SK-N-SH (cell line): ENCODE data around the gene C1orf141. TPM values are rescaled to one million over a fixed set of nuclear protein-coding genes. Genes with fewer than 3 reads are reported as not detected.

ENCODE experiments used
- CTCF ChIA-PET: fragments of 300-600, 350-600 bp; formaldehyde crosslinking; extraction: SDS; loops from one replicate; lab custom pipeline; 2021; lab: Yijun Ruan, JAX
- POLR2A ChIA-PET: fragments of 350-600 bp; sonication (Branson Sonifier 250); formaldehyde crosslinking; extraction: SDS; loops from one replicate; lab custom pipeline; 2020; ENCODE audit warnings: antibody characterized with exemption, inconsistent platforms; lab: Yijun Ruan, JAX
- DNase-seq: peaks from one replicate; pipeline ENCODE4 v3.0.0; 2012
- H2AFZ ChIP-seq: fragments of 200-600 bp; sonication (generic); 2 replicates; pipeline ENCODE4 v1.8.1; 2016; ENCODE audit warnings: antibody characterized with exemption, mild to moderate bottlenecking, low read depth
- H3F3A ChIP-seq: fragments of 200-600 bp; sonication (generic); replicated peaks from 2 replicates; pipeline ENCODE3; 2016; ENCODE audit warnings: antibody characterized with exemption, mild to moderate bottlenecking; ENCODE audit not compliant: insufficient read depth
- H3K27ac ChIP-seq, 2 experiments: fragments of 200-500 bp in 1 of 2; fragments of 200-600 bp in 1 of 2; sonication (Bioruptor generic) in 1 of 2; sonication (generic), shearing (Covaris generic) in 1 of 2; 2 replicates each; pipeline versions ENCODE4 v1.5.1 to v1.6.1; 2014 to 2016; ENCODE audit warnings: low read depth in 2 of 2, inconsistent platforms in 1 of 2, low read length in 1 of 2, mild to moderate bottlenecking in 1 of 2, mixed read lengths in 1 of 2
- H3K27me3 ChIP-seq: fragments of 200-600 bp; sonication (generic), shearing (Covaris generic); 2 replicates; pipeline ENCODE4 v1.6.1; 2016; ENCODE audit warnings: mixed run types; ENCODE audit not compliant: insufficient read depth
- H3K36me3 ChIP-seq, 2 experiments: fragments of 200-500 bp in 1 of 2; fragments of 200-600 bp in 1 of 2; sonication (Bioruptor generic) in 1 of 2; sonication (generic) in 1 of 2; replicated peaks in 1 of 2; 2 replicates each; pipeline versions ENCODE3 to v1.5.1; 2014 to 2016; ENCODE audit warnings: low read length in 1 of 2, mild to moderate bottlenecking in 1 of 2; ENCODE audit not compliant: insufficient read depth in 2 of 2, control insufficient read depth in 1 of 2
- H3K4me1 ChIP-seq, 2 experiments: fragments of 200-500 bp in 1 of 2; fragments of 200-600 bp in 1 of 2; sonication (Bioruptor generic) in 1 of 2; sonication (generic), shearing (Covaris generic) in 1 of 2; 2 replicates each; pipeline versions ENCODE4 v1.5.1 to v1.6.1; 2014 to 2016; ENCODE audit warnings: low read depth in 1 of 2, low read length in 1 of 2, mixed run types in 1 of 2; ENCODE audit not compliant: insufficient read depth in 2 of 2, control insufficient read depth in 1 of 2
- H3K4me2 ChIP-seq: fragments of 200-600 bp; sonication (generic), shearing (Covaris generic); 2 replicates; pipeline ENCODE4 v1.6.1; 2017; ENCODE audit warnings: mixed run types
- H3K4me3 ChIP-seq, 2 experiments: fragments of 200-500 bp in 1 of 2; fragments of 200-600 bp in 1 of 2; sonication (Bioruptor generic) in 1 of 2; sonication (generic), shearing (Covaris generic) in 1 of 2; 2 replicates each; pipeline versions ENCODE4 v1.5.1 to v1.8.1; 2014 to 2016; ENCODE audit warnings: low read depth in 2 of 2, inconsistent platforms in 1 of 2, low read length in 1 of 2, mild to moderate bottlenecking in 1 of 2, mixed read lengths in 1 of 2, moderate library complexity in 1 of 2
- H3K79me2 ChIP-seq: fragments of 200-600 bp; sonication (generic); 2 replicates; pipeline ENCODE4 v1.8.1; 2017; ENCODE audit warnings: mild to moderate bottlenecking; ENCODE audit not compliant: insufficient read depth
- H3K9ac ChIP-seq: fragments of 200-600 bp; sonication (generic); 2 replicates; pipeline ENCODE4 v1.6.1; 2017; ENCODE audit warnings: mixed run types
- H3K9me2 ChIP-seq: fragments of 200-600 bp; sonication (generic); 2 replicates; pipeline ENCODE4 v1.6.1; 2017; ENCODE audit warnings: mixed run types
- H3K9me3 ChIP-seq: fragments of 200-600 bp; sonication (generic); 2 replicates; pipeline ENCODE4 v1.6.1; 2017; ENCODE audit warnings: mixed run types, mild to moderate bottlenecking, moderate library complexity
- H4K20me1 ChIP-seq: fragments of 200-600 bp; sonication (generic); 2 replicates; pipeline ENCODE4 v1.6.1; 2017; ENCODE audit warnings: mild to moderate bottlenecking, mixed run types; ENCODE audit not compliant: insufficient read depth
- ELF1 ChIP-seq: IDR thresholded peaks from 2 replicates; pipeline ENCODE4 v1.4.0; 2012
- EP300 ChIP-seq, 2 experiments: IDR thresholded peaks; 2 replicates each; pipeline versions ENCODE4 v1.4.0 to v1.6.1; 2012; ENCODE audit warnings: borderline replicate concordance in 1 of 2, low read depth in 1 of 2, low read length in 1 of 2
- FOXJ3 ChIP-seq: sonication (generic); formaldehyde crosslinking; IDR thresholded peaks from 2 replicates; pipeline ENCODE4 v1.5.1; 2020; ENCODE audit warnings: mild to moderate bottlenecking, missing genetic modification reagents
- POLR2AphosphoS5 ChIP-seq: IDR thresholded peaks from 2 replicates; pipeline ENCODE4 v1.6.1; 2012; ENCODE audit warnings: low read depth, low read length
- RCOR1 ChIP-seq: fragments of 150-350 bp; IDR thresholded peaks from 2 replicates; pipeline ENCODE4 v1.6.1; 2017; ENCODE audit warnings: antibody characterized with exemption, low read length
- RXRA ChIP-seq: IDR thresholded peaks from 2 replicates; pipeline ENCODE4 v1.4.0; 2012; ENCODE audit warnings: low read depth, mild to moderate bottlenecking, borderline replicate concordance
- SMC3 ChIP-seq: IDR thresholded peaks from 2 replicates; pipeline ENCODE4 v1.6.1; 2012; ENCODE audit warnings: low read depth, low read length, improper control_type of control experiment
- TCF12 ChIP-seq: IDR thresholded peaks from 2 replicates; pipeline ENCODE4 v1.4.0; 2012
- YY1 ChIP-seq: IDR thresholded peaks from 2 replicates; pipeline ENCODE4 v1.4.0; 2012; ENCODE audit warnings: low read depth, mild to moderate bottlenecking
- WGBS: methylation state at CpG from one replicate; pipeline ENCODE4 v1.1.6; 2017; ENCODE audit warnings: low lambda C conversion rate; 5-methylcytosine and 5-hydroxymethylcytosine counted together
- polyA plus RNA-seq, 3 experiments: library from polyadenylated mRNA; depleted of rRNA; stranded (reverse); fragments of >200 nt; gene quantifications; 2 replicates each; pipeline ENCODE4 v1.2.3, GENCODE V29; 2012
- TF ChIP-seq, protein P1 (sequence below): IDR thresholded peaks from 2 replicates; pipeline ENCODE4 v1.4.0; 2012; ENCODE audit warnings: low read depth
- TF ChIP-seq, protein P2 (sequence below): IDR thresholded peaks from 2 replicates; pipeline ENCODE4; 2012
- TF ChIP-seq, protein P3 (sequence below): IDR thresholded peaks from 2 replicates; pipeline ENCODE4 v1.4.0; 2012; ENCODE audit warnings: low read depth, borderline replicate concordance
- TF ChIP-seq, protein P4 (sequence below): fragments of 150-350 bp; IDR thresholded peaks from 2 replicates; pipeline ENCODE4 v1.6.1; 2017; ENCODE audit warnings: antibody characterized with exemption, low read length, low read depth, borderline replicate concordance
- TF ChIP-seq, protein P5 (sequence below): fragments of 150-350 bp; IDR thresholded peaks from 2 replicates; pipeline ENCODE4 v1.6.1; 2016; ENCODE audit warnings: mild to moderate bottlenecking, low read depth, low read length

C1orf141 gene
- polyA plus RNA-seq, 1 of the 3 experiments (the other 2 are of a cell fraction), result not detected

DNA sequence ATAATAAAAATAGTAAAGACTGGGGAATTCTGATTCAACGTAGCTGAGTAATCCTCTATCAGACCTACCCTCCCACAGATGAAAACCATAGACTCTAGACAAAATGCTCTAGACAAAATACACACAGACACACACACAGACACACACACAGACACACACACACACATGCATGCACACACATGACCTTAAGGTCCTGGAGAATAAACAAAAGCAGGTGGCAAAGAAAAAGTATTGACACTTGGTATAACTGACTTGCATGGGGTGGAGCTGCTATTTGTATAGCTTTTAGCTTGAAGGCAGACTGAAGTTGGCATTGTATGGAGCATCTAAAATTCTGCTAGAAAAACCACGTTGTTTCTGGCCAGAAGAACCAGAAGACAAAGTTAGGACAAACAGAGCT, 29.3 kb downstream of the C1orf141 start:
- Histone ChIP-seq H3K9me2 (no peaks in the 10 kb centered on the region), H3K4me1 (no peaks in the 10 kb centered on the region), H3F3A (no peaks in the 10 kb centered on the region), H3K27me3 (no peaks in the 10 kb centered on the region), H3K9ac (no peak overlapping the region), H3K27ac (no peak overlapping the region), H3K36me3 (no peaks in the 10 kb centered on the region), H3K9me3 (no peaks in the 10 kb centered on the region), H2AFZ (no peak overlapping the region), H3K79me2 (no peaks in the 10 kb centered on the region), H3K4me3 (no peak overlapping the region), H4K20me1 (no peaks in the 10 kb centered on the region), H3K4me2 (no peak overlapping the region)
- DNase-seq, result no peak
- WGBS, result 35% methylated on average over 2 of the region's 2 CpGs
- TF ChIP-seq RCOR1, result no peak
- TF ChIP-seq, protein P1, sequence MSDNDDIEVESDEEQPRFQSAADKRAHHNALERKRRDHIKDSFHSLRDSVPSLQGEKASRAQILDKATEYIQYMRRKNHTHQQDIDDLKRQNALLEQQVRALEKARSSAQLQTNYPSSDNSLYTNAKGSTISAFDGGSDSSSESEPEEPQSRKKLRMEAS, result no peak
- no peak for TF ChIP-seq RXRA
- no peak for TF ChIP-seq EP300 (IDR thresholded peaks at IDR 0.05; ENCODE audit: borderline replicate concordance in 1 of 2, low read depth in 1 of 2, low read length in 1 of 2)
- no peak for TF ChIP-seq TCF12
- TF ChIP-seq, protein P2, sequence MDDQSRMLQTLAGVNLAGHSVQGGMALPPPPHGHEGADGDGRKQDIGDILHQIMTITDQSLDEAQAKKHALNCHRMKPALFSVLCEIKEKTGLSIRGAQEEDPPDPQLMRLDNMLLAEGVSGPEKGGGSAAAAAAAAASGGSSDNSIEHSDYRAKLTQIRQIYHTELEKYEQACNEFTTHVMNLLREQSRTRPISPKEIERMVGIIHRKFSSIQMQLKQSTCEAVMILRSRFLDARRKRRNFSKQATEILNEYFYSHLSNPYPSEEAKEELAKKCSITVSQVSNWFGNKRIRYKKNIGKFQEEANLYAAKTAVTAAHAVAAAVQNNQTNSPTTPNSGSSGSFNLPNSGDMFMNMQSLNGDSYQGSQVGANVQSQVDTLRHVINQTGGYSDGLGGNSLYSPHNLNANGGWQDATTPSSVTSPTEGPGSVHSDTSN, result no peak
- TF ChIP-seq, protein P3, sequence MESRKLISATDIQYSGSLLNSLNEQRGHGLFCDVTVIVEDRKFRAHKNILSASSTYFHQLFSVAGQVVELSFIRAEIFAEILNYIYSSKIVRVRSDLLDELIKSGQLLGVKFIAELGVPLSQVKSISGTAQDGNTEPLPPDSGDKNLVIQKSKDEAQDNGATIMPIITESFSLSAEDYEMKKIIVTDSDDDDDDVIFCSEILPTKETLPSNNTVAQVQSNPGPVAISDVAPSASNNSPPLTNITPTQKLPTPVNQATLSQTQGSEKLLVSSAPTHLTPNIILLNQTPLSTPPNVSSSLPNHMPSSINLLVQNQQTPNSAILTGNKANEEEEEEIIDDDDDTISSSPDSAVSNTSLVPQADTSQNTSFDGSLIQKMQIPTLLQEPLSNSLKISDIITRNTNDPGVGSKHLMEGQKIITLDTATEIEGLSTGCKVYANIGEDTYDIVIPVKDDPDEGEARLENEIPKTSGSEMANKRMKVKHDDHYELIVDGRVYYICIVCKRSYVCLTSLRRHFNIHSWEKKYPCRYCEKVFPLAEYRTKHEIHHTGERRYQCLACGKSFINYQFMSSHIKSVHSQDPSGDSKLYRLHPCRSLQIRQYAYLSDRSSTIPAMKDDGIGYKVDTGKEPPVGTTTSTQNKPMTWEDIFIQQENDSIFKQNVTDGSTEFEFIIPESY, result no peak
- TF ChIP-seq SMC3, result no peak
- TF ChIP-seq FOXJ3 (CRISPR knock-in tag), result no peak
- TF ChIP-seq, protein P4, sequence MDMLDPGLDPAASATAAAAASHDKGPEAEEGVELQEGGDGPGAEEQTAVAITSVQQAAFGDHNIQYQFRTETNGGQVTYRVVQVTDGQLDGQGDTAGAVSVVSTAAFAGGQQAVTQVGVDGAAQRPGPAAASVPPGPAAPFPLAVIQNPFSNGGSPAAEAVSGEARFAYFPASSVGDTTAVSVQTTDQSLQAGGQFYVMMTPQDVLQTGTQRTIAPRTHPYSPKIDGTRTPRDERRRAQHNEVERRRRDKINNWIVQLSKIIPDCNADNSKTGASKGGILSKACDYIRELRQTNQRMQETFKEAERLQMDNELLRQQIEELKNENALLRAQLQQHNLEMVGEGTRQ, result no peak
- TF ChIP-seq POLR2AphosphoS5, result no peak
- TF ChIP-seq ELF1, result no peak
- no peak for TF ChIP-seq YY1
- TF ChIP-seq, protein P5, sequence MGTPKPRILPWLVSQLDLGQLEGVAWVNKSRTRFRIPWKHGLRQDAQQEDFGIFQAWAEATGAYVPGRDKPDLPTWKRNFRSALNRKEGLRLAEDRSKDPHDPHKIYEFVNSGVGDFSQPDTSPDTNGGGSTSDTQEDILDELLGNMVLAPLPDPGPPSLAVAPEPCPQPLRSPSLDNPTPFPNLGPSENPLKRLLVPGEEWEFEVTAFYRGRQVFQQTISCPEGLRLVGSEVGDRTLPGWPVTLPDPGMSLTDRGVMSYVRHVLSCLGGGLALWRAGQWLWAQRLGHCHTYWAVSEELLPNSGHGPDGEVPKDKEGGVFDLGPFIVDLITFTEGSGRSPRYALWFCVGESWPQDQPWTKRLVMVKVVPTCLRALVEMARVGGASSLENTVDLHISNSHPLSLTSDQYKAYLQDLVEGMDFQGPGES, result no peak
- ChIA-PET CTCF (interaction anchor here (0.8 to 0.9 kb wide), 2 partner anchors 43 to 110 kb away, joined by 3 to 5 read pairs; no protein-coding TSS in a partner anchor), POLR2A (no interaction called here)
